SK-N-SH (cell line): ENCODE measurements around the gene ANKK1. TPM values are rescaled to one million over a fixed set of nuclear protein-coding genes. Genes with fewer than 3 reads are reported as not detected.

Experiments used
- CTCF ChIA-PET: fragments of 300-600, 350-600 bp; formaldehyde crosslinking; extraction: SDS; loops from one replicate; lab custom pipeline; 2021; lab: Yijun Ruan, JAX
- POLR2A ChIA-PET: fragments of 350-600 bp; sonication (Branson Sonifier 250); formaldehyde crosslinking; extraction: SDS; loops from one replicate; lab custom pipeline; 2020; ENCODE audit warnings: antibody characterized with exemption, inconsistent platforms; lab: Yijun Ruan, JAX
- DNase-seq: peaks from one replicate; pipeline ENCODE4 v3.0.0; 2012
- H2AFZ ChIP-seq: fragments of 200-600 bp; sonication (generic); 2 replicates; pipeline ENCODE4 v1.8.1; 2016; ENCODE audit warnings: antibody characterized with exemption, mild to moderate bottlenecking, low read depth
- H3F3A ChIP-seq: fragments of 200-600 bp; sonication (generic); replicated peaks from 2 replicates; pipeline ENCODE3; 2016; ENCODE audit warnings: antibody characterized with exemption, mild to moderate bottlenecking; ENCODE audit not compliant: insufficient read depth
- H3K27ac ChIP-seq, 2 experiments: fragments of 200-500 bp in 1 of 2; fragments of 200-600 bp in 1 of 2; sonication (Bioruptor generic) in 1 of 2; sonication (generic), shearing (Covaris generic) in 1 of 2; 2 replicates each; pipeline versions ENCODE4 v1.5.1 to v1.6.1; 2014 to 2016; ENCODE audit warnings: low read depth in 2 of 2, inconsistent platforms in 1 of 2, low read length in 1 of 2, mild to moderate bottlenecking in 1 of 2, mixed read lengths in 1 of 2
- H3K27me3 ChIP-seq: fragments of 200-600 bp; sonication (generic), shearing (Covaris generic); 2 replicates; pipeline ENCODE4 v1.6.1; 2016; ENCODE audit warnings: mixed run types; ENCODE audit not compliant: insufficient read depth
- H3K36me3 ChIP-seq, 2 experiments: fragments of 200-500 bp in 1 of 2; fragments of 200-600 bp in 1 of 2; sonication (Bioruptor generic) in 1 of 2; sonication (generic) in 1 of 2; replicated peaks in 1 of 2; 2 replicates each; pipeline versions ENCODE3 to v1.5.1; 2014 to 2016; ENCODE audit warnings: low read length in 1 of 2, mild to moderate bottlenecking in 1 of 2; ENCODE audit not compliant: insufficient read depth in 2 of 2, control insufficient read depth in 1 of 2
- H3K4me1 ChIP-seq, 2 experiments: fragments of 200-500 bp in 1 of 2; fragments of 200-600 bp in 1 of 2; sonication (Bioruptor generic) in 1 of 2; sonication (generic), shearing (Covaris generic) in 1 of 2; 2 replicates each; pipeline versions ENCODE4 v1.5.1 to v1.6.1; 2014 to 2016; ENCODE audit warnings: low read depth in 1 of 2, low read length in 1 of 2, mixed run types in 1 of 2; ENCODE audit not compliant: insufficient read depth in 2 of 2, control insufficient read depth in 1 of 2
- H3K4me2 ChIP-seq: fragments of 200-600 bp; sonication (generic), shearing (Covaris generic); 2 replicates; pipeline ENCODE4 v1.6.1; 2017; ENCODE audit warnings: mixed run types
- H3K4me3 ChIP-seq, 2 experiments: fragments of 200-500 bp in 1 of 2; fragments of 200-600 bp in 1 of 2; sonication (Bioruptor generic) in 1 of 2; sonication (generic), shearing (Covaris generic) in 1 of 2; 2 replicates each; pipeline versions ENCODE4 v1.5.1 to v1.8.1; 2014 to 2016; ENCODE audit warnings: low read depth in 2 of 2, inconsistent platforms in 1 of 2, low read length in 1 of 2, mild to moderate bottlenecking in 1 of 2, mixed read lengths in 1 of 2, moderate library complexity in 1 of 2
- H3K79me2 ChIP-seq: fragments of 200-600 bp; sonication (generic); 2 replicates; pipeline ENCODE4 v1.8.1; 2017; ENCODE audit warnings: mild to moderate bottlenecking; ENCODE audit not compliant: insufficient read depth
- H3K9ac ChIP-seq: fragments of 200-600 bp; sonication (generic); 2 replicates; pipeline ENCODE4 v1.6.1; 2017; ENCODE audit warnings: mixed run types
- H3K9me2 ChIP-seq: fragments of 200-600 bp; sonication (generic); 2 replicates; pipeline ENCODE4 v1.6.1; 2017; ENCODE audit warnings: mixed run types
- H3K9me3 ChIP-seq: fragments of 200-600 bp; sonication (generic); 2 replicates; pipeline ENCODE4 v1.6.1; 2017; ENCODE audit warnings: mixed run types, mild to moderate bottlenecking, moderate library complexity
- H4K20me1 ChIP-seq: fragments of 200-600 bp; sonication (generic); 2 replicates; pipeline ENCODE4 v1.6.1; 2017; ENCODE audit warnings: mild to moderate bottlenecking, mixed run types; ENCODE audit not compliant: insufficient read depth
- FOXM1 ChIP-seq: IDR thresholded peaks from 2 replicates; pipeline ENCODE4 v1.4.0; 2012; ENCODE audit warnings: low read depth, mild to moderate bottlenecking
- GATA2 ChIP-seq: sonication (generic); formaldehyde crosslinking; IDR thresholded peaks from 2 replicates; pipeline ENCODE4 v1.5.0; 2020; ENCODE audit warnings: mild to moderate bottlenecking, missing genetic modification reagents
- IRF3 ChIP-seq: fragments of 150-350 bp; IDR thresholded peaks from 2 replicates; pipeline ENCODE4 v1.6.1; 2016; ENCODE audit warnings: mild to moderate bottlenecking, low read depth, low read length
- JUND ChIP-seq: IDR thresholded peaks from 2 replicates; pipeline ENCODE4 v1.4.0; 2012
- MAX ChIP-seq: IDR thresholded peaks from 2 replicates; pipeline ENCODE4 v1.4.0; 2012; ENCODE audit warnings: low read depth
- MXI1 ChIP-seq: IDR thresholded peaks from 2 replicates; pipeline ENCODE4 v1.6.1; 2012; ENCODE audit warnings: mild to moderate bottlenecking, low read depth, low read length, improper control_type of control experiment
- NRF1 ChIP-seq: IDR thresholded peaks from 2 replicates; pipeline ENCODE4 v1.6.1; 2012; ENCODE audit warnings: low read depth, mild to moderate bottlenecking, low read length
- RAD21 ChIP-seq: IDR thresholded peaks from 2 replicates; pipeline ENCODE4 v1.6.1; 2012; ENCODE audit warnings: mild to moderate bottlenecking, low read length
- TAF1 ChIP-seq: IDR thresholded peaks from 2 replicates; pipeline ENCODE4 v1.6.1; 2012; ENCODE audit warnings: low read depth, mild to moderate bottlenecking, low read length, moderate library complexity, borderline replicate concordance
- TEAD4 ChIP-seq: IDR thresholded peaks from 2 replicates; pipeline ENCODE4 v1.4.0; 2012; ENCODE audit warnings: mild to moderate bottlenecking, borderline replicate concordance; ENCODE audit not compliant: insufficient read depth
- WGBS: methylation state at CpG from one replicate; pipeline ENCODE4 v1.1.6; 2017; ENCODE audit warnings: low lambda C conversion rate; 5-methylcytosine and 5-hydroxymethylcytosine counted together
- polyA plus RNA-seq, 3 experiments: library from polyadenylated mRNA; depleted of rRNA; stranded (reverse); fragments of >200 nt; gene quantifications; 2 replicates each; pipeline ENCODE4 v1.2.3, GENCODE V29; 2012

Gene ANKK1
- polyA plus RNA-seq, 1 of the 3 experiments (the other 2 are of a cell fraction), result 0.05 TPM

- WGBS, result 83% methylated on average over 5 of the region's 5 CpGs
- H3K36me3 ChIP-seq, result no peaks in the 10 kb centered on the region
- H3K9me3 ChIP-seq, result no peaks in the 10 kb centered on the region
- POLR2A ChIA-PET, result no interaction called here
- peaks cover 0 to 13% of the 10 kb centered on the region in 2 experiments; a peak in 2 of 4 replicates for H3K4me1 ChIP-seq
- no peak overlapping the region for H3K4me2 ChIP-seq
- no peaks in the 10 kb centered on the region for H4K20me1 ChIP-seq
- no peaks in the 10 kb centered on the region for H3K9me2 ChIP-seq
- no peak overlapping the region for H3K27ac ChIP-seq
- CTCF ChIA-PET, result interaction anchor here (0.5 to 1.4 kb wide), 2 partner anchors 355 to 413 kb away, joined by 3 to 6 read pairs; no protein-coding TSS in a partner anchor
- TF ChIP-seq RAD21 (no peak), FOXM1 (no peak)
- H3K27me3 ChIP-seq, result no peaks in the 10 kb centered on the region
- DNase-seq, result no peak
- H3K4me3 ChIP-seq, result no peak overlapping the region
- H3F3A ChIP-seq, result no peaks in the 10 kb centered on the region
- no peaks in the 10 kb centered on the region for H3K79me2 ChIP-seq
- no peak overlapping the region for H3K9ac ChIP-seq
- no peak overlapping the region for H2AFZ ChIP-seq
Measured at GRCh38 chr11:113375402-113375801, 12.2 kb upstream of the ANKK1 start.

GRCh38 chr11:113376156-113376555 lies 11.4 kb upstream of the ANKK1 start:
- no peaks in the 10 kb centered on the region for H3F3A ChIP-seq
- no peak overlapping the region for H3K4me2 ChIP-seq
- WGBS, result 67% methylated on average over 3 of the region's 3 CpGs
- H3K27ac ChIP-seq, result no peak overlapping the region
- H3K27me3 ChIP-seq, result no peaks in the 10 kb centered on the region
- H3K4me3 ChIP-seq, result no peak overlapping the region
- H3K9me2 ChIP-seq, result no peaks in the 10 kb centered on the region
- no peaks in the 10 kb centered on the region for H4K20me1 ChIP-seq
- ChIA-PET CTCF (interaction anchor here (1.4 kb wide), 1 partner anchor 156 kb away, joined by 3 read pairs; no protein-coding TSS in a partner anchor), POLR2A (interaction anchor here (0.7 kb wide), 1 partner anchor 1610 kb away, joined by 4 read pairs; the partner anchor contains the start of gene PPP2R1B)
- DNase-seq, result no peak
- no peaks in the 10 kb centered on the region for H3K79me2 ChIP-seq
- H2AFZ ChIP-seq, result no peak overlapping the region
- H3K4me1 ChIP-seq, result peaks cover 0 to 8% of the 10 kb centered on the region in 2 experiments; a peak in 2 of 4 replicates
- H3K36me3 ChIP-seq, result no peaks in the 10 kb centered on the region
- H3K9me3 ChIP-seq, result no peaks in the 10 kb centered on the region
- no peak for TF ChIP-seq TAF1
- TF ChIP-seq MAX, result no peak
- no peak for TF ChIP-seq JUND
- TF ChIP-seq NRF1, result no peak
- TF ChIP-seq IRF3, result no peak
- no peak for TF ChIP-seq RAD21
- TF ChIP-seq MXI1, result no peak
- no peak for TF ChIP-seq GATA2 (CRISPR knock-in tag)
- TF ChIP-seq TEAD4, result no peak
- H3K9ac ChIP-seq, result no peak overlapping the region
